Omental fat pad (tissue), 4 donors: ENCODE results near the gene RAB40AL. TPM values are rescaled to one million over a fixed set of nuclear protein-coding genes. Genes with fewer than 3 reads are reported as not detected.
A peak's percentile ranks its signal among the peaks of the same experiment; 100 is the strongest.

ENCODE experiments used
- ATAC-seq: fragments of 150-250 bp; one replicate; pipeline ENCODE4 v1.9.1; 2016; ENCODE audit warnings: mild to moderate bottlenecking, moderate library complexity; ENCODE audit not compliant: low FRiP score
- DNase-seq: peaks from one replicate; pipeline ENCODE4 v3.0.0-alpha.2; 2019; ENCODE audit warnings: low spot score
- total RNA-seq, 4 donors: library from RNA; depleted of rRNA; stranded (reverse); fragments of >200 nt; gene quantifications; one replicate each; pipeline ENCODE4 v1.1.0, GENCODE V29; 2016
- TF ChIP-seq, protein P1 (sequence below), 3 donors: fragments of 450-650 bp; IDR thresholded peaks; one replicate each; pipeline ENCODE4 v1.5.1; 2016 to 2017; ENCODE audit warnings: antibody characterized with exemption in 3 of 3, mild to moderate bottlenecking in 3 of 3, moderate library complexity in 2 of 3

The RAB40AL gene
- total RNA-seq, 4 donors from 2014 or later = 0.74 to 2.3 (median 1.4) TPM

DNA sequence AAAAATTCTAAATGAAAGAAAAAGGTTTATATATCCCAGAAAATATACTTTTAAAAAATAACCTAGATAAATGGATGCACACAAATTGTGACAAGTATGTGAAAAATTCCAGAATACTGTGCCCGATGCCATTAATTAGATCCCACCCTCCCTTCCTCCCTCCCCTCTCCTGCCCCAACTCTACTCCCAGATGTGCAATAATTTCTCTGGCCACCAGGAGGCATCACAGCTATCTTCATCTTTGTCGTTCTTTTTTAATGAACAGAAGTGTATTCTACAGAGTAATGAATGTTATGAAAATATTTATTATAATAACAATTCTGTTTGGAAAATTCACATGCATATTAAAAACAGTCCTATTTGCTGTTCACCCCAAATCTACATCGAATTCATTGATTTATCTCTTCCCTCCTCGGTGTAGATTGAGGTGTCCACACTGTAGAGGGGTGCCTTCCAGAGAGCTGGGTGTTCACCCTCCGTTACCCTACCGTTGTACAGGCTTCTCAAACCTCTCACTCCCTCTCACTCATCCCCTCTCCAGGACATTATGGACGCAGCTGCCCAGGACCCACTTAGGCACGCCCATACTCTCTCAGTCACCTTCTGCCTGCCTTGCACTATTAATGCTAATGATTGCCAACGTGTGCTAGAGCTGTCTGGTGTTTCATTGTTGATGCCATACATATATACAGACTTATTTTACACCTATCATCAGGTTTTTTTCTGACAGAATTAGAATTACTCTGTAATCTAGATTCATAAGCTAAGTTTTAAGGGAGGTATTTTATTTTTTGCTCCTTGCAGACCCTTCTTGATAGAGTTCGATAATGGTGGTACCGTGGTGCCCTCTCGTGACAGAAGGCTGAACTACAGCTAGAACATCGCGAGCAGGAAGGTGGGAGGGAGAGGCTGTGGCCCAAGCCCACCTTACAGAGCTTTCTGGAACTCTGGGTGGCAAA, 14.1 kb downstream of the RAB40AL start:
- TF ChIP-seq, protein P1, sequence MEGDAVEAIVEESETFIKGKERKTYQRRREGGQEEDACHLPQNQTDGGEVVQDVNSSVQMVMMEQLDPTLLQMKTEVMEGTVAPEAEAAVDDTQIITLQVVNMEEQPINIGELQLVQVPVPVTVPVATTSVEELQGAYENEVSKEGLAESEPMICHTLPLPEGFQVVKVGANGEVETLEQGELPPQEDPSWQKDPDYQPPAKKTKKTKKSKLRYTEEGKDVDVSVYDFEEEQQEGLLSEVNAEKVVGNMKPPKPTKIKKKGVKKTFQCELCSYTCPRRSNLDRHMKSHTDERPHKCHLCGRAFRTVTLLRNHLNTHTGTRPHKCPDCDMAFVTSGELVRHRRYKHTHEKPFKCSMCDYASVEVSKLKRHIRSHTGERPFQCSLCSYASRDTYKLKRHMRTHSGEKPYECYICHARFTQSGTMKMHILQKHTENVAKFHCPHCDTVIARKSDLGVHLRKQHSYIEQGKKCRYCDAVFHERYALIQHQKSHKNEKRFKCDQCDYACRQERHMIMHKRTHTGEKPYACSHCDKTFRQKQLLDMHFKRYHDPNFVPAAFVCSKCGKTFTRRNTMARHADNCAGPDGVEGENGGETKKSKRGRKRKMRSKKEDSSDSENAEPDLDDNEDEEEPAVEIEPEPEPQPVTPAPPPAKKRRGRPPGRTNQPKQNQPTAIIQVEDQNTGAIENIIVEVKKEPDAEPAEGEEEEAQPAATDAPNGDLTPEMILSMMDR (IDR thresholded peaks at IDR 0.05) = peak in 1 of 3 donors; percentile 44
- ATAC-seq = peak; percentile 44
- DNase-seq = peak; percentile 70

- TF ChIP-seq, protein P1 (IDR thresholded peaks at IDR 0.05) = no peak
- no peak for DNase-seq
- ATAC-seq = no peak
These were observed 20.7 kb downstream of the RAB40AL start for GRCh38 chrX:102957751-102958150.

GRCh38 chrX:102958794-102959193, 21.7 kb downstream of the RAB40AL start:
- TF ChIP-seq, protein P1 (IDR thresholded peaks at IDR 0.05) = no peak
- DNase-seq (no peak), ATAC-seq (no peak)

GRCh38 chrX:102959471-102959870, 22.4 kb downstream of the RAB40AL start:
- ATAC-seq = no peak
- TF ChIP-seq, protein P1 (IDR thresholded peaks at IDR 0.05) = no peak
- DNase-seq = no peak

DNA sequence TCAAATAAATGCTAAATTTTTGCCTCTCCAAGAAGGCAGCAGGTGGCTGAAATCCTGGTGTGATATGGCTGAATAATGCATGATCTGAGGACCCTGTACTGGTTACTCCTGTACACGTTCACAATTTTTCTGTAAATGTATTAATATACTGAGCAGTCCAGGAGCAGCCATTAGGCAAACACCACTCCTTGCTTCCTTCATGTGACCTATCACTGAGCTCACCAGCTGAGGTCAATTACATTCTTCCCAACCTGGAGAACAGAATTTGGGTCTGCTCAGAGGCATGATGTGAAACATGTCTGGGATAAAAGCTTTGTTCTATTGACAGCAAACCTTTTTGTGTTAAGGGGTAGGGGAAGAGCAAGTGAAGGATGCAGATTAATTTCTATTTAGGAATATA, 26.9 kb downstream of the RAB40AL start:
- TF ChIP-seq, protein P1 (IDR thresholded peaks at IDR 0.05) = no peak
- DNase-seq (no peak), ATAC-seq (no peak)

- DNase-seq (no peak), ATAC-seq (no peak)
- TF ChIP-seq, protein P1 (IDR thresholded peaks at IDR 0.05) = no peak
These were observed 27.9 kb downstream of the RAB40AL start for GRCh38 chrX:102964940-102965339.

GRCh38 chrX:102966701-102967100, 29.6 kb downstream of the RAB40AL start:
- TF ChIP-seq, protein P1 (IDR thresholded peaks at IDR 0.05) = no peak
- DNase-seq (no peak), ATAC-seq (no peak)
